GM19372 (cell line): ENCODE data around the gene ADAMTSL3.
A peak's percentile ranks its signal among the peaks of the same experiment; 100 is the strongest.
"Not testable (repeated sequence)": the region's sequence is repeated elsewhere in the genome, so short reads cannot be mapped to it uniquely, and the experiment has no call there.

Source experiments
- ATAC-seq: cut with Tn5 transposase; IDR thresholded peaks from one replicate; pipeline ENCODE4 v1.9.1; 2021; ENCODE audit warnings: mild to moderate bottlenecking, low read depth, moderate library complexity; ENCODE audit not compliant: unreplicated experiment

ADAMTSL3 gene

GRCh38 chr15:83956887-83957286 is 303.0 kb downstream of the ADAMTSL3 start:
- no peak for ATAC-seq

DNA sequence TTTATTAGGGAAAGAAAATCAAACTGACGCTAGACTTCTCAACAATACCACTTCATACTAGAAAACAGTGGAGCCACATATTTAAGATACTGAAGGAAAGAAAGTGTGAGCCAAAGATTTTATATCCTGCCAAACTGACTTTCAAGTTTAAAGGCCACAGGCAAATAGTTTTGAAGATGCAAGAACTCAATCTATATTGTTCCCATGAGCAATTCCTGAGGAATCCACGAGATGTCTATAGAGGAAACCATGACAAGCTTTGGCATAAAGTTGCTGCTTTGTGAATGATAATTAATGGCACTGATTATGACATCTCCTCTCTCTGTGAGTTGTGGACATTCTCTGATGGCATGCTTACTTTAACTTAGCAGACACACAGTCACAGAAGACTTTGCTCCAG is 305.6 kb downstream of the ADAMTSL3 start:
- no peak for ATAC-seq

- no peak for ATAC-seq
These were observed 306.4 kb downstream of the ADAMTSL3 start for GRCh38 chr15:83960192-83960829.

GRCh38 chr15:83961311-83961710 is 307.4 kb downstream of the ADAMTSL3 start:
- no peak for ATAC-seq

DNA sequence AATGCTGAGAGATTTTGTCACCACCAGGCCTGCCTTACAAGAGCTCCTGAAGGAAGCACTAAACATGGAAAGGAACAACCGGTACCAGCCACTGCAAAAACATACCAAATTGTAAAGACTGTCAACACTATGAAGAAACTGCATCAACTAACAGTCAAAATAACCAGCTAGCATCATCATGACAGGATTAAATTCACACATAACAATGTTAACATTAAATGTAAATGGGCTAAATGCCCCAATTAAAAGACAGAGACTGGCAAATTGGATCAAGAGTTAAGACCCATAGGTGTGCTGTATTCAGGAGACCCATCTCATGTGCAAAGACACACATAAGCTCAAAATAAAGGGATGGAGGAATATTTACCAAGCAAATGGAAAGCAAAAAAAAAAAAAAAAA is 311.0 kb downstream of the ADAMTSL3 start:
- not testable (repeated sequence) for ATAC-seq

GRCh38 chr15:83970295-83970890 is 316.5 kb downstream of the ADAMTSL3 start:
- no peak for ATAC-seq

GRCh38 chr15:83971992-83972391 is 318.1 kb downstream of the ADAMTSL3 start:
- ATAC-seq, result no peak

DNA sequence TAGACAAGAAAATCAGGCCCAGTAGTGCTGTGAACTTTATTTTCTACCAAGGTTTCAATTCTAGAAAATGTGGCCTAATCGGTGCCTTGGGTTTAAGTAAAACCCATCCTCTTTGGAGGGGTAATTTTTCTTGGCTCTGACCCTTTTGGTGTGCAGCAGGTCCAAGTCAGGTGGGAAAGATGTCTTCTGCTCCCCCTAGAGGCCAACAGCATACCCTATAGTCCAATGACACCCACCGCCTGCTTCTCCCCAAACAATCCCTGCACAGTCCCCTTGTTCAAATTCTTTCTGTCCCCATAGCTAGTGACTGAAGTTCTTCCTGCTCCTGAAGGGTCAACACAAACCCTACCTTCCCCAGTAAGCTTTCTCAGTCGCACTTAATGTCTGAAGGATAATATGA is 319.9 kb downstream of the ADAMTSL3 start:
- ATAC-seq, result no peak

- ATAC-seq, result no peak
These were observed 324.1 kb downstream of the ADAMTSL3 start for GRCh38 chr15:83977992-83978391.

DNA sequence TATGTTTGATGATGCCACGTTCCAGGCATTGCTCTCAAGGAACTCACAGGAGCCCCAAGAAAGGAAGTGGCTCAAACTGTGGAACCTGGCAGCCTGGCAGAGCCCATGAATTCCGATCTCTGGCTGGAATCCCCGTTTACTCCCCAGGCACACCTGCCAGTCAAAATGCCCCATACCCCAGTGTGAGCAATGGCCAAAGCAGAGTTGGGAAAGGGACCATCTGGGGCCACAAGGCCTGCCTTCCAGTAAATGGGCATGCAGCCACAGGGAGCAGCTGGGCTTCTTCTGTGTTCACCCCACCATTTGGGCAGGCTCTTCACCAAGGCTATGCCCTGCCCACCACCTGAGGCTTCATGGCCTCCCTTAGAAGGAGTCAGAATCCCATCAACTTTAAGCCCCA is 324.7 kb downstream of the ADAMTSL3 start:
- ATAC-seq, result no peak

DNA sequence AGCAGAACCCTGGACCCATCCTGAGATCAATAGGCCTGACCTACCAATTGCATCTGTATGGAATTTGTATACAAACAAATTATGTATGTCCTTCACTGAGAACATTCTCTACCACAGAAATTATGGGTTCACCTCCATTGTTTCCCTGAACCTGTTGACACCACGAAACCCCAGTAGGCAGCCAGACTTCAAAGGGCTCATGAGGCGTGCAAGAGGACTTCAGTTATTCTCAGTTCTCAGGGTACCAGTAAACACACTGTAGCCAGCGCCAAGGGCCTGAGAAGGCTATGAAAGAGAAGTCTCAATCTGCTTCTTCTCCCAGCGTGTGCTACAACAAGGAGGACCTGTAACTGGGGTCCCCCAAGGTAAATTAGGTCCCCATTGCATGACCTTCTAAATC is 326.7 kb downstream of the ADAMTSL3 start:
- no peak for ATAC-seq

DNA sequence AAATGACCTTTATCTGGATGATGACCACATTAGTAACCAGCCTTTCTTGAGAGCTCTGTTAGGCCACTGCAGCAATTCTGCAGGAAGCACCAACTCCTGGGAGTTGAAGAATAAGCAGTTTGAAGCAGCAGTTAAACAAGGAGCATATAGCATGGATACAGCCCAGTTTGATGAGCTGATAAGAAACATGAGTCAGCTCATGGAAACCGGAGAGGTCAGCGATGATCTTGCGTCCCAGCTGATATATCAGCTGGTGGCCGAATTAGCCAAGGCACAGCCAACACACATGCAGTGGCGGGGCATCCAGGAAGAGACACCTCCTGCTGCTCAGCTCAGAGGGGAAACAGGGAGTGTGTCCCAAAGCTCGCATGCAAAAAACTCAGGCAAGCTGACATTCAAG is 328.8 kb downstream of the ADAMTSL3 start:
- no peak for ATAC-seq

DNA sequence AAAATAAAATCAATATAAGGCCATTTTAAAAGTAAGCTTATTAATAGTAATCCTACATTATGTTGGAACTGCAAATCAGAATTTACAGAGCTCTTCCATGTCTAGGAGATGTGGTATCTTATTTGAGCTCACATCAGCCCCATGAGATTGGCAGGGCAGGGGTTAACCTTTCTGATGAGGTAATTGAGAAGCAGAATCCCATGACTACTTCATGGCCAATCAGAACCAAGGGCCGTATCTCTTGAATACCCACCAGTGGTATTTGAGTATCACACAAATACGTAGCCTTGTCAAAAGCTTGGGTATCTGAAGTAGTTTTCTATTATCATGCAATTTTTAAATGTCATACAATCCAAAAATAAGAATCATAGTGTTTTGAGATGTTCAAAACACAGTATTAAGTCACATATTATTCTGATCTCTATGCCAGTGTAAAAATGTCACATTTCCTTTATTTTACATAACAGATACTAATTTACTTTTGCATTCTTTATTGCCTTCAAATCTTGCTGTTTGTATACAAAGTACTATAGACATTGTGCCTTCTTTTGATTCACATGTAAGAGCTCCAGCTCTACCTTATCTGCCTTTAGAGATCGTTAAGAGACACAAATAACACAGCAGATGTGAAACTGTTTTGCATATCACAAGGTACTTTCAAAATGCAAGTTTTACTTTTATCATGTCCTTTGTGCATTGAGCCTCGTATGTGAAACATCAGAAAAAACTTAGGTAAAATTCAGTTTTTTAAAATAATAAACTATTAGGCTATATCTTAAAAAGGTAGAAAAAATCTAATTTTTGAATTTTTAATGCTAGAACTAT is 329.9 kb downstream of the ADAMTSL3 start:
- ATAC-seq, result peak; percentile 86

- no peak for ATAC-seq
These were observed 330.7 kb downstream of the ADAMTSL3 start for GRCh38 chr15:83984601-83985000.

- no peak for ATAC-seq
These were observed 337.2 kb downstream of the ADAMTSL3 start for GRCh38 chr15:83991163-83991562.

DNA sequence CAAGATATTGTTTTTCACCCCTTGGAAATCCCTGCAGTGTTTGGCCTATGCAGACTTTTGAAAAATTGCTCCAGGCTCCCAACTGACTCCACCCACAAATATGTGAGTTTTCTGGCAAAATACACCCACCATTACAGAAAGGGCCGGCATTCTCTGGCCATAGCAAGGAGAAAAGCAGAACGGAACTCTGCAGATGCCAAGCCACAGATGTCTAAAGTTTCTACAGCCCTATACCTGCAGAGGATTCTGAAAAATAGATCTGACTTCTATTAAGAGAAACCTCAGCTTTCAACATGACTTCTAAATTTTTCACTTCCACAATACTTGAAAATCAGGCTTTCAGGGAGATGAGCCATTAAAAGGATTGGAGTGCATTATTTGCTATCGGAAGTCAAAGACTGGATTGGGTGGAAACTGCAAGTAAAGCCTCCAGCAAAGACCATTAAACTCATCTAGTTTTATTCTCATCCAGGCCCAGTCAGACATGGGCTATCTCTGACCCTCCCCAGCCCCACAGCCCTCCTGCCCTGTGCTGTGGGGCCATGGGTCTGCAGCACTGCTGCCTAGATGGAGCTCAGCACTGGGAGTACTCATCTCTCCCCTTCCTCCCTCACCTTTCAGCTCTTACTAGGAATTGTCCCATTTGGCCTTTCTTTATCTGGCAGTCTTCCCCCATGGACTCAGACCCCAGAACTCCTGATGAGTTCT is 338.6 kb downstream of the ADAMTSL3 start:
- ATAC-seq, result peak; percentile 87

- ATAC-seq, result no peak
These were observed 339.7 kb downstream of the ADAMTSL3 start for GRCh38 chr15:83993591-83993990.

- no peak for ATAC-seq
These were observed 344.6 kb downstream of the ADAMTSL3 start for GRCh38 chr15:83998486-83998885.

DNA sequence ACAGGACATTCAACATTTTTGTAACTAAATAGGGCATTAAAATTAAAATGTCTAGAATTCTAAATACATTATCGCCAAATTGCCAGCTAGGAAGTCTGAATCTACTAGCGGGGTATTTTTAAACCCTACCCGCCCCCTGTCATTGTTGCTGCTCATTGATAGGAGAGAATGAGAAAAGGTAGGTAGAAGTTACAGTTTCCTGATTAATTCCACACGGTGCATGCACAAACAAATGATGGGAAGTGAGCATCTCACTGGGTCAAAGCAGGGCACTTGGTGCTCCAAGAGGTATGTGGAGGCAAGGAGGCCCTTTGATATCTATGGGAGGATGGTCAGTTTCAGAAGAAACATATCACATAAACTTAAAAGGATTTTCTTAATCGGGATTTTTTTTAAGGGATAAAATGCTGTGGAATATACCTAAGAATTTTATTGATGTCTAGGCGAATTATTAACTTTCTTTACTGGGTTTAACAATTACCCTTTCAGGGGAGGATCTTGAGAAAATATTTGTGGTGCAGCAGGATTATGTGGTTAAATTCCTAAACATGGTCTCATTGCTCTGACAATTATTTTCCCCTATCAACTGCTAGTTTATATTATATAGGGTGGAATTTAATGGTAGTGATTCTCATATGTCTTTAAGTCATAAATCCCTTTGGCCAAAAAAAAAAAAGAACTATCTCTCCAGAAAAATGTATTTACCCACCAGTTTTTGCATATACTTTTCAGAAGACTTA is 345.6 kb downstream of the ADAMTSL3 start:
- ATAC-seq, result no peak

GRCh38 chr15:84001037-84001436 is 347.1 kb downstream of the ADAMTSL3 start:
- no peak for ATAC-seq
